Memory B cell (primary cell): Measurements from ENCODE around the gene CCN6.
"Not testable (repeated sequence)": the region's sequence is repeated elsewhere in the genome, so short reads cannot be mapped to it uniquely, and the experiment has no call there.

ENCODE experiments used
- ATAC-seq: fragments of 150-1000 bp; cut with Tn5 transposase; 2 replicates; pipeline ENCODE4 v1.10.0; 2021; ENCODE audit warnings: low read depth, mild to moderate bottlenecking, moderate library complexity
- DNase-seq, 2 donors: peaks; one replicate each; pipeline ENCODE4 v3.0.0; 2022; ENCODE audit warnings: low spot score in 2 of 2
- H3K27ac Mint-ChIP-seq: one replicate; pipeline ENCODE4 v1.8.0; 2022; ENCODE audit warnings: mild to moderate bottlenecking, moderate library complexity, mixed read lengths
- H3K27me3 Mint-ChIP-seq: one replicate; pipeline ENCODE4 v1.8.0; 2022; ENCODE audit warnings: mixed read lengths
- H3K36me3 Mint-ChIP-seq: one replicate; pipeline ENCODE4 v1.8.0; 2022; ENCODE audit warnings: mild to moderate bottlenecking, mixed read lengths
- H3K4me1 Mint-ChIP-seq: one replicate; pipeline ENCODE4 v1.8.0; 2022; ENCODE audit warnings: mixed read lengths
- H3K4me3 Mint-ChIP-seq: one replicate; pipeline ENCODE4 v1.8.0; 2022; ENCODE audit warnings: mild to moderate bottlenecking, moderate library complexity, mixed read lengths
- H3K9me3 Mint-ChIP-seq: one replicate; pipeline ENCODE4 v1.8.0; 2022; ENCODE audit warnings: mixed read lengths

CCN6 gene

DNA sequence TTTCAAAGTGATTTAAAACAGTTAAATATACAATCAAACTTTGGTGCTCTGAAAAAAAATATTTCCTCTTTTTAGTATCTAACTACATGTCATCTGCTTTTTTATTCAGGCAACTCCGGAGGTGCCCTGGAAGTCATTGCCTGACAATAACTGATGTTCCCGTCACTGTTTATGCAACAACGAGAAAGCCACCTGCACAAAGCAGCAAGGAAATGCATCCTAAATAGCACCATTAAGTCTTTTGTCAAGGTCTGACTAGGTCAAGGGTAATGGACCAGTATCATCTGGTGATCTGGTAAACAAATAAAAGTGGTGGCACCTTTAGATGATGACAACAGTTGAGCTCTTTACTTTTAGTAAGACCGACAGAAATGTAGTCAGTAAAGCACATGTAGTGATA is 46.7 kb downstream of the CCN6 start:
- no peak for ATAC-seq
- H3K4me3 Mint-ChIP-seq, result no peak overlapping the region
- no peaks in the 10 kb centered on the region for H3K4me1 Mint-ChIP-seq

DNA sequence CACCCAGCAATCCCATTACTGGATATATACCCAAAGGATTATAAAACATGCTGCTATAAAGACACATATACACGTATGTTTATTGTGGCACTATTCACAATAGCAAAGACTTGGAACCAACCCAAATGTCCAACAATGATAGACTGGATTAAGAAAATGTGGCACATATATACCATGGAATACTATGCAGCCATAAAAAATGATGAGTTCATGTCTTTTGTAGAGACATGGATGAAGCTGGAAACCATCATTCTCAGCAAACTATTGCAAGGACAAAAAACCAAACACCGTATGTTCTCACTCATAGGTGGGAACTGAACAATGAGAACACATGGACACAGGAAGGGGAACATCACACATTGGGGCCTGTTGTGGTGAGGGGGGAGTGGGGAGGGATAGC is 52.1 kb downstream of the CCN6 start:
- H3K4me1 Mint-ChIP-seq, DNase-seq, H3K4me3 Mint-ChIP-seq, H3K36me3 Mint-ChIP-seq, H3K9me3 Mint-ChIP-seq, H3K27ac Mint-ChIP-seq, H3K27me3 Mint-ChIP-seq, ATAC-seq: not testable (repeated sequence)

More for the DNA sequence above, 46.7 kb downstream of the CCN6 start:
- H3K9me3 Mint-ChIP-seq, result peaks cover 3% of the 10 kb centered on the region
- no peak overlapping the region for H3K27ac Mint-ChIP-seq
- peaks cover 2% of the 10 kb centered on the region for H3K27me3 Mint-ChIP-seq
- peaks cover 8% of the 10 kb centered on the region for H3K36me3 Mint-ChIP-seq
- no peak for DNase-seq

DNA sequence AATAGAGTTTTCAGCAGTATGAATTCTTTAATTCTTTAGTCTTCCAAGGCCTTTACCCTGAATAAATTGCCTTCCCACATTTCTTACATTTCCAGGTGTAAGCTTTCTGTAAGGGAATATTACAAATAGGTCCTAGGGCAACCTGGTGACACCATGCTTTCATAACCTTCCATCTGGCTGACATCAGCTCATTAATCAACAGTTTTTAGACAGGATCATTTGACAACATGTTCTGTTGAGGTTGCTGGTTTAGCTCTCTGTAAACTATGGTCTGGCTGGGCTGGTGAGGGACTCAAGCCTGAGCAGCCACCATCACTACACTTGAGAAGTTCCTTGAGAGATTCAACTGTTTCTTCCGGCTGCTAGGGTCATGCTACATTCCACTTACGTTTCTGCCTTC is 52.7 kb downstream of the CCN6 start:
- no peak for ATAC-seq
- Mint-ChIP-seq H3K36me3 (peaks cover 4% of the 10 kb centered on the region), H3K4me1 (no peaks in the 10 kb centered on the region)

DNA sequence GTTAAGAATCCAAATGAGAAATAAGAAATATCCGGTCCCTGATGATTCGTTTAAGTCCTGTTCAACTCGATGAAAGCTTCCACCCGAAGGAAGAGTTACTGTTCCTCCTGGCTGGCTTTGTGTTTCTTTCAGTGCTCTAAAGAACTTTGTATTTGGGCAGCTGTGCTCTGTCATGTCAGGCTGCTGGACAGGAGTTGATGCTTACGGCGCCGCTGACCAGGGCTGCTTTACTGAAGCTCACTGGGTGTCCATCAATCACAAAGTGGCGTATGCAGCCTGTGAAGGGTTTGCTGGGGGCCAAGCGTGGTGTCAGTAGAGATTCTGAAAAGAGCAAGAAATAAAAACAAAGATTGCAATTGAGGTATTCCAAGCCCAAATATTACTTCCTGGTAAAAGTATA is 55.4 kb downstream of the CCN6 start:
- ATAC-seq (no peak), DNase-seq (no peak)
- no peak overlapping the region for H3K27ac Mint-ChIP-seq
- no peak overlapping the region for H3K4me3 Mint-ChIP-seq
- H3K27me3 Mint-ChIP-seq, result peaks cover 3% of the 10 kb centered on the region
- peaks cover 1% of the 10 kb centered on the region for H3K36me3 Mint-ChIP-seq
- no peaks in the 10 kb centered on the region for H3K4me1 Mint-ChIP-seq
- peaks cover 3% of the 10 kb centered on the region for H3K9me3 Mint-ChIP-seq

More for the DNA sequence above, 52.7 kb downstream of the CCN6 start:
- Mint-ChIP-seq H3K27ac (no peak overlapping the region), H3K27me3 (peaks cover 2% of the 10 kb centered on the region), H3K9me3 (peaks cover 3% of the 10 kb centered on the region), H3K4me3 (no peak overlapping the region)
- DNase-seq, result no peak

DNA sequence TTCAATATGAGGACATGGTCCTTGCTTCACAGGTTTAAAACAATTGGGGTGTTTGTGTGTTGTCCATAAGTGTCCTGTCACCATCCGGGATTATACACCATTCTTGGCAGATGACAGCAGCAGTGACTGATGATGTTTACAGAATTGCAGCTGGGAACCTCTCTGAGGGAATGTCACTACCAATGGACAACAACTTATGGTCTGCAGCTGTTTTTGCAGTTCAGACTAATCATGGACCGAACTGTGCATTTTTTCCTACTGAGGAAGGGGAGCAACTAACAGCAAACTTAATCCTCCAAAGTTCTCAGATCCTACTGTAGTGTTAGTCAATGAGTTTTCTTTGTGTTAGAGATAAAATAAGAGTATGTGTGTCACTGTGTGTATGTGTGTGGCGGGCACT is 59.5 kb downstream of the CCN6 start:
- Mint-ChIP-seq H3K4me3 (no peak overlapping the region), H3K4me1 (no peaks in the 10 kb centered on the region), H3K27ac (no peak overlapping the region), H3K36me3 (no peaks in the 10 kb centered on the region), H3K9me3 (no peaks in the 10 kb centered on the region), H3K27me3 (peaks cover 6% of the 10 kb centered on the region)
- ATAC-seq (no peak), DNase-seq (no peak)

DNA sequence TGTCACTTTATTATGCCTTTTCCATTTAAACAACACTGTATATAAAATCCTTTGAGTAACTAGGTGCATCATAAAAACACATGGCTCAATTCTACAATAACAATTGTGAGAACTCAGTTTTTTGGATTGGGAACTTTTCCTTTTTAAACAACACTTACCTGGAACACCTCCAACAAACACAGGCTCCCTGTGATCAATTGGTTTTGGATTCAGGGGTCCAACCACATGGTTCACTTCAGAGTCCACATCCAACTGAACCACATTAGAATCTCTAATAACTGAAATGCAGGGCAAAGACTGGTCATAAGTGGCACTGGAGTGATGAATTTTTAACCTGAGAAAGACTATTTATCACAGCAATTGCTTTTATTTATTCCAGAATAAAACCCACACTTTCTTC is 60.0 kb downstream of the CCN6 start:
- Mint-ChIP-seq H3K4me3 (no peak overlapping the region), H3K27me3 (peaks cover 6% of the 10 kb centered on the region), H3K36me3 (no peaks in the 10 kb centered on the region), H3K9me3 (no peaks in the 10 kb centered on the region), H3K27ac (no peak overlapping the region), H3K4me1 (no peaks in the 10 kb centered on the region)
- no peak for DNase-seq
- ATAC-seq, result no peak

DNA sequence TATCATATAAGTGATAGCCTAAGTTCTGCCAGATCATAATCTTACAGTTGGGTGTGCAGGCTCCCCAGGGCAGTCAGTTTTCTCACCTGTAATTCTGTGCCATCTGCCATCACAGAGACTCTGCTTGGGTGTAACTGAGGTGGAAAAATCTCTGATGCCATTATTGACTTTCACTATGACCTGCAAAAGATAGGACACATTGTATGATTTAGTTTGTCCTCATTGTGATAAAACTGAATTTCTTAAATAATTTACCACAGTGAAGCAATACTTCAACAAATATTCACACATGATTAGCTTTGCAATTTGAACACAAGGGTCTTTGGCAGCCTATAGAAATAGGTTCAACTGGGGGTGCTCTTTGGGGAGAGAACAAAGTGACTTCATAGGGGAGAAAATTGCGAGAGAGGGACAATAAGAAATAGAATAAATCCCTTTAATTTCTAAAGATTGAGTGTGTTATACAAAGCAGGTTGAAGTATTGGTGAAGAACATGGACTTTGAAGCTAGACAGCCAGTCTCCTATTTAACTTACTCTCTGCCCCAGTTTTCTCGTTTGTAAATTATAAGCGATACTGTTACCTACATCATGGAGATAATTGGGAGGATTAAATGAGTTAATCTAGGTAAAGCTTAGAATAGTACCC is 60.8 kb downstream of the CCN6 start:
- no peak for ATAC-seq
- Mint-ChIP-seq H3K4me3 (no peak overlapping the region), H3K27me3 (peaks cover 6% of the 10 kb centered on the region), H3K27ac (no peak overlapping the region), H3K4me1 (no peaks in the 10 kb centered on the region), H3K36me3 (no peaks in the 10 kb centered on the region), H3K9me3 (no peaks in the 10 kb centered on the region)
- no peak for DNase-seq

DNA sequence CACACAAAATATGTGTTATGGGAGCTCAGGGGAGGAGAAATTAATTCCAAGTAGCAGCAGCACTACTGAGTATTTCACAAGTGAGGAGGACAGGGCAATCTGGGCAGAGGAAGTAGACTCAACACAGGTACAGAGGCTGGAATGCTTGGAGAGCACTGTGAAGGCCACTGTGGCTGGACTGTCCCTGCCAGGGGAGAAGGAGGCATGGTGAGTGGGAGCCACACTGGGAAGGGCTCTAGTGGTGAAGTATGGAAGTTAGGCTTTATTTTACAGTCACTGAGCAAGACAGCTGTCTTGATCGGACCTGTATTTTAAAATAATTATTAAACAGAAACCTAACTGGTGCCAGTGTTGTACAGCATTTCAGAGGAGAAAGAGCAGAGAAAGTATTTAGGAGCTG is 62.3 kb downstream of the CCN6 start:
- ATAC-seq, result no peak
- Mint-ChIP-seq H3K9me3 (no peaks in the 10 kb centered on the region), H3K36me3 (no peaks in the 10 kb centered on the region), H3K4me1 (no peaks in the 10 kb centered on the region), H3K27me3 (peaks cover 6% of the 10 kb centered on the region), H3K4me3 (no peak overlapping the region), H3K27ac (no peak overlapping the region)
- no peak for DNase-seq

DNA sequence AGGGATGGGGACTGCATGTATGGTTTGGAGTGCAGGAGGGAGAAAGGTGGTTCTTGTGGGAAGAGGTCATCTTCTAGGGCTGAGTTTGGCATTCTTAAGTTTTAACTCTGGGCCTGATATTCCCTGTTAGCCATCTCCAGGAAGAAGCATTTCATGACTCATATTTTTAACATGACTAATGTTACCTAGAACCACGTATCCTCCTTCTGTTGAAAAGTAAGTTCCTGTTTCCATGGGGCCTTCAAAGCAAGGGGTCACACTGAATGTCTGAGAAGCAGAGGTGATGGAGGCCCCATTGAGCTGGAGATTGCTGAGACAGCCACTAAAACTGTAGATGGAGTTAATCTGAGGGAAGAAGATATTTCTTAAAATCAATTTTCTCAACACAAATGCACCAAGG is 63.6 kb downstream of the CCN6 start:
- Mint-ChIP-seq H3K36me3 (no peaks in the 10 kb centered on the region), H3K27ac (no peak overlapping the region), H3K9me3 (no peaks in the 10 kb centered on the region), H3K4me3 (no peak overlapping the region), H3K4me1 (no peaks in the 10 kb centered on the region), H3K27me3 (peaks cover 5% of the 10 kb centered on the region)
- DNase-seq (no peak), ATAC-seq (no peak)

DNA sequence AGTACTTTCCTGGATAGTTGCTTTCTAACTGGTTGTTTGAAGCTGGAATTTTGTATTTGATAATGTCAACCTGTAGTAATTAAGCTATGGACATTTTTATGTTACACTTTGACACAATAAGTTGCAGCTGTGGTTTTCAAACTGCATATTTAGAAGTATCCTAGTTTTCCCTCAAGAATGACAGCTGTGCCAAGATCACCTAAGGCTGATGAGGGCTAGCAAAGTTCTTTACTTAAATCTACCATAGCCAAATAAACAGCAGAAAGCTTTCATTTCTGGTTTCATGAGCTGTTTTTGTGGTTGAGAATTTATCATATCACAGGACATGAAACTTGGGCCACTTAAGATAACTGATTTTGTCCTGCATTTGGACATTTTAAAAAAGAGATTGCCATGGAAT is 64.1 kb downstream of the CCN6 start:
- peaks cover 6% of the 10 kb centered on the region for H3K27me3 Mint-ChIP-seq
- DNase-seq (no peak), ATAC-seq (no peak)
- peaks cover 1% of the 10 kb centered on the region for H3K4me1 Mint-ChIP-seq
- H3K36me3 Mint-ChIP-seq, result no peaks in the 10 kb centered on the region
- no peak overlapping the region for H3K4me3 Mint-ChIP-seq
- H3K9me3 Mint-ChIP-seq, result no peaks in the 10 kb centered on the region
- no peak overlapping the region for H3K27ac Mint-ChIP-seq
